Osteocyte (in vitro differentiated cells): Measurements from ENCODE around the gene RAP1GAP2. TPM values are rescaled to one million over a fixed set of nuclear protein-coding genes. Genes with fewer than 3 reads are reported as not detected.

ENCODE experiments used
- DNase-seq: peaks from one replicate; pipeline ENCODE4 v3.0.0; 2021; ENCODE audit warnings: mixed read lengths; ENCODE audit not compliant: unreplicated experiment; ENCODE audit errors: extremely low spot score
- H3K27ac Mint-ChIP-seq: one replicate; pipeline ENCODE4 v1.8.0; 2021; ENCODE audit warnings: mild to moderate bottlenecking, mixed read lengths; ENCODE audit not compliant: unreplicated experiment
- H3K27me3 Mint-ChIP-seq: one replicate; pipeline ENCODE4 v1.8.0; 2021; ENCODE audit warnings: mixed read lengths; ENCODE audit not compliant: unreplicated experiment
- H3K36me3 Mint-ChIP-seq: one replicate; pipeline ENCODE4 v1.8.0; 2021; ENCODE audit warnings: mixed read lengths; ENCODE audit not compliant: unreplicated experiment
- H3K4me1 Mint-ChIP-seq: one replicate; pipeline ENCODE4 v1.8.0; 2021; ENCODE audit warnings: mixed read lengths; ENCODE audit not compliant: unreplicated experiment
- H3K4me3 Mint-ChIP-seq: one replicate; pipeline ENCODE4 v1.8.0; 2021; ENCODE audit warnings: mild to moderate bottlenecking, moderate library complexity, mixed read lengths; ENCODE audit not compliant: unreplicated experiment
- H3K9me3 Mint-ChIP-seq: one replicate; pipeline ENCODE4 v1.8.0; 2021; ENCODE audit warnings: mixed read lengths; ENCODE audit not compliant: unreplicated experiment
- CTCF ChIP-seq: fragments of 200-600 bp; sonication (generic); IDR thresholded peaks from 2 replicates; pipeline ENCODE4 v1.5.0; 2021; ENCODE audit warnings: antibody characterized with exemption, mild to moderate bottlenecking, moderate library complexity
- total RNA-seq: library from RNA; stranded (reverse); gene quantifications from 2 replicates; pipeline ENCODE4 v1.2.1, GENCODE V29; 2021

The RAP1GAP2 gene
- total RNA-seq, 1 donor from 2014 or later, result 6.3 TPM

GRCh38 chr17:2894782-2895181 lies 98.5 kb downstream of the RAP1GAP2 start:
- no peaks in the 10 kb centered on the region for H3K9me3 Mint-ChIP-seq
- no peaks in the 10 kb centered on the region for H3K36me3 Mint-ChIP-seq
- peaks cover 20% of the 10 kb centered on the region for H3K4me1 Mint-ChIP-seq
- H3K4me3 Mint-ChIP-seq, result no peak overlapping the region
- no peak overlapping the region for H3K27ac Mint-ChIP-seq
- no peak for TF ChIP-seq CTCF
- H3K27me3 Mint-ChIP-seq, result no peaks in the 10 kb centered on the region
- no peak for DNase-seq

GRCh38 chr17:2897605-2898004 lies 101.4 kb downstream of the RAP1GAP2 start:
- TF ChIP-seq CTCF, result no peak
- Mint-ChIP-seq H3K4me1 (peaks cover 5% of the 10 kb centered on the region), H3K27ac (no peak overlapping the region), H3K9me3 (no peaks in the 10 kb centered on the region), H3K27me3 (no peaks in the 10 kb centered on the region), H3K4me3 (no peak overlapping the region), H3K36me3 (no peaks in the 10 kb centered on the region)
- no peak for DNase-seq

- TF ChIP-seq CTCF, result no peak
- Mint-ChIP-seq H3K27ac (no peak overlapping the region), H3K9me3 (no peaks in the 10 kb centered on the region), H3K4me3 (no peak overlapping the region), H3K27me3 (no peaks in the 10 kb centered on the region), H3K36me3 (no peaks in the 10 kb centered on the region), H3K4me1 (peaks cover 2% of the 10 kb centered on the region)
- no peak for DNase-seq
These were observed 102.2 kb downstream of the RAP1GAP2 start for GRCh38 chr17:2898255-2898926.

- H3K4me3 Mint-ChIP-seq, result no peak overlapping the region
- H3K9me3 Mint-ChIP-seq, result no peaks in the 10 kb centered on the region
- DNase-seq, result no peak
- no peak overlapping the region for H3K27ac Mint-ChIP-seq
- no peaks in the 10 kb centered on the region for H3K27me3 Mint-ChIP-seq
- H3K4me1 Mint-ChIP-seq, result no peaks in the 10 kb centered on the region
- TF ChIP-seq CTCF, result no peak
- H3K36me3 Mint-ChIP-seq, result no peaks in the 10 kb centered on the region
These were observed 103.7 kb downstream of the RAP1GAP2 start for GRCh38 chr17:2899906-2900305.

- Mint-ChIP-seq H3K36me3 (no peaks in the 10 kb centered on the region), H3K4me1 (no peaks in the 10 kb centered on the region), H3K27me3 (no peaks in the 10 kb centered on the region), H3K27ac (no peak overlapping the region), H3K4me3 (no peak overlapping the region), H3K9me3 (no peaks in the 10 kb centered on the region)
- no peak for DNase-seq
- no peak for TF ChIP-seq CTCF
These were observed 104.6 kb downstream of the RAP1GAP2 start for GRCh38 chr17:2900842-2901241.
